ENCODE results near the gene DNAJC15. TPM values are rescaled to one million over a fixed set of nuclear protein-coding genes. Genes with fewer than 3 reads are reported as not detected.

The DNAJC15 gene
- total RNA-seq, 1 donor from 2014 or later: 5.3 TPM

DNA sequence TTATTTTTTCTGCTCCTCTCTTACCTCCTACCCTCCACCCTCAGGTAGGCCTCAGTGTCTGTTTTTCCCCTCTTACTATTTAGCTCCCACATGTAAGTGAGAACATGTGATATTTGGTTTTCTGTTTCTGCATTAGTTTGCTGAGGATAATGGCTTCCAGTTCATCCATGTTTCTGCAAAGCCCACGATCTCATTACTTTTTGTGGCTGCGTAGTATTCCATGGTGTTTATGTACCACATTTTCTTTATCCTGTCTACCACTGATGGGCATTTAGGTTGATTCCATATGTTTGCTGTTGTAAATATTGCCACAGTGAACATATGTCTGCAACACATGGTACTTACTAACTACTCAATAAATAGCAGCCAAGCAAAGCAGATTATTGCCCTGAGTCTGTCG, 56.8 kb downstream of the DNAJC15 start:
- no peak for DNase-seq (ENCODE audit: extremely low read depth, low read depth, low spot score)

DNA sequence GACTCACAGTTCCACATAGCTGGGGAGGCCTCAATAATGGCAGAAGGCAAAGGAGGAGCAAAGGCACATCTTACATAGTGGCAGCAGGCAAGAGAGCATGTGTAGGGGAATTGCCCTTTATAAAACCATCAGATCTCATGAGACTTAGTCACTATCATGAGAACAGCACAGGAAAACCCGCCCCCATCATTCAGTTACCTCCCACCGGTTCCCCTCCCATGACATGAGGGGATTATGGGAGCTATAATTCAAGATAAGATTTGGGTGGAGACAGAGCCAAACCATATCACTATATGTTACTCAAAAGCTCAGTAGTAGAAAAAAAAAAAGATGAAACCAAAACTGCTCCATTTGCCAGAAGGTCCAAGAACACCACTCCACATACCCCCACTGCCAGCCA, 58.5 kb downstream of the DNAJC15 start:
- no peak for DNase-seq (ENCODE audit: extremely low read depth, low read depth, low spot score)

DNA sequence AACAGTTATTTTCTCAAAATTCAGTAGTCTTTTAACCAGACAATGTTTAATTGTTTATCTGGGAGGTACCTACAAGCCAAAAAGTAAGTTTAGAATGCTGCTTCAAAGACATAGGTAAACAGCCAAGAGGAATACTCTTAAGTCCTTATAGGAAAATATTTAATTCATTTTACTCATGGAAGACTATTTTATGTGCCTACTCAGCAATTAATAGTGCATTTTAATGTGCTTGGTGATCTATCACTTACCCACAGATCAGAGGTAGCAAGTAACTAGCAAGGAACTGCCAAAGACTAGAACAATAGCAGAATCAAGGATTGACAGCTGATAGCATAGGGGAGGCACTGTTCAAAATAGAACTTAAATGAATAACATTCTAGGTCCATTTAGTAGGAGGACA, 60.4 kb downstream of the DNAJC15 start:
- no peak for DNase-seq (ENCODE audit: extremely low read depth, low read depth, low spot score)

DNA sequence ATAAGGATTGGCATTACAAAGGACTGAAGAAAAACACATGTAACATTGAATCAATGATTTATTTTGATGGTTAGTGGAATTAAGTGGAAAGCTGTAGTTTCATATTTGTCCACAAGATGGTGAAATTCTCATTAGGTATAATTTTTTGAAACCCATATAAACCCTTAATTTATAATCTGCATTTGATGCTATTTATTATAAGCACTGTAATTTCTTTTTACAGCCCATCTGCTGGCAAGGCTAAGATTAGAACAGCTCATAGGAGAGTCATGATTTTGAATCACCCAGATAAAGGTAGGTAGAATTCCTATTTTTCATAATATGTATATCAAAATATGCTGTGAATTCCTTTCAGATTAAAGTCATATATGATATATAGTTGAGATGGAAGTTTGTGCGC, 62.2 kb downstream of the DNAJC15 start:
- no peak for DNase-seq (ENCODE audit: extremely low read depth, low read depth, low spot score)

DNA sequence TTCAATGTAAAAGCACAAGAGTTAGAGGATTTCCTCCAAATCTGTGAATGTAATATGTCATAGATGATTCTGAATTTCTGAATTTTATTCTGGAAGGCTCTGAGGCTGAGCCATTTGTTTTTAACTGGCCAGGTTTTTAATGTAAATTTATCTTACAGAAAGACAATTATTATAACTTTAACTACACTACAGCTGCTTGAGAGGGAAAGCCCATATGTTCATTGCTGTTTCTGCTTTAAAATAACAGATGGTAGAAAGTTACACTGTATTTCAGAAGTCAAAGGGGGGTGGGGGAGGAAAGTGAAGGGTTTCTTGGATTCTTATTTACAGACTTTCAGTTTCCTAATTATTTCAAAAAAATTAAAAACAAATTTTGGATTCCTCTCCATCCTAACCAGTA, 62.8 kb downstream of the DNAJC15 start:
- no peak for DNase-seq (ENCODE audit: extremely low read depth, low read depth, low spot score)

DNA sequence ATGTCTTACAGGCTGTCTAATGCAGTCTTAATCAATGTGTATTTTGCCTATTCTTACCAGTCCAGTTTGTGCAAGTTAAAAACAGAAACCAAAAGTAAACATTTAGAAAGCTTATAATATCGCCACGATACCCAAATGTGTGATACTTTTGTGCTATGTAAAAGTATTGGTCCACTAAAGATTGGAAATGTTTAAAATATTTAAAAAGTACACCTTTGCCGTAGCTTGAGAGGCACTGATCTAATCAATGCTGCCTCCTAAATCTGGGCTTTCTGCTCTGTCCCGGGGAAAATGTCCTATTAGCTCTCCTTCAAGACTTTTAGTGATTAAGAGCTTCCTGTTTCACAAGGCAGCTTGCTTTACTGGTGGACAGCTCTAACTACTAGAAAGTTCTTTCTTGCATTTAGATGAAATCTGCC, 64.7 kb downstream of the DNAJC15 start:
- DNase-seq (ENCODE audit: extremely low read depth, low read depth, low spot score): no peak

DNA sequence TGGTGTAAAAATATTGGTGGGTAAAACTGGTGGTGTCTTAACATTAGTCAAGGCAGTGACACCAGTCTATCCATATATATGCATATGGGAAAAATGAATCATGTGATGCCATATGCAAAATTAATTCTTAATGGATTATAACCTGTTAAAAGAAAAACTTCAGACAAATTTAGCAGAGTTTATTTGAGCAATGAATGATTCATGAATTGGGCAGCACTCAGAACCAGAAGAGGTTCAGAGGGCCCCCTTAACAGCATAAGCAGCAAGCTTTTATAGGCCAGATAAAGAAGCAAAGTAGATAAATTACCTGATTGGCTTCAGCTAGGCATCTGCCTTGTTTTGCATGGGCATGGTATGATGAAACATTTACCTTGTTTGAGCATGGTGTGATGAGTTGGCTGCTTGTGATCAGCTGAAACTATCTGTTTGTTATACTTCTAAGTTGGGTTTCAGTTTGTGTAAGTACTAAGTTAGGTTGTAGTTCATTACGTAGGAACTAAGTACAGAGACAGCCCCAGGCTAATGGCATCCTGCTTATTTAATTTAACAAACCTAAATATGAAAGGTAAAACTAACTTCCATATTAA, 66.6 kb downstream of the DNAJC15 start:
- no peak for DNase-seq (ENCODE audit: extremely low read depth, low read depth, low spot score)

DNA sequence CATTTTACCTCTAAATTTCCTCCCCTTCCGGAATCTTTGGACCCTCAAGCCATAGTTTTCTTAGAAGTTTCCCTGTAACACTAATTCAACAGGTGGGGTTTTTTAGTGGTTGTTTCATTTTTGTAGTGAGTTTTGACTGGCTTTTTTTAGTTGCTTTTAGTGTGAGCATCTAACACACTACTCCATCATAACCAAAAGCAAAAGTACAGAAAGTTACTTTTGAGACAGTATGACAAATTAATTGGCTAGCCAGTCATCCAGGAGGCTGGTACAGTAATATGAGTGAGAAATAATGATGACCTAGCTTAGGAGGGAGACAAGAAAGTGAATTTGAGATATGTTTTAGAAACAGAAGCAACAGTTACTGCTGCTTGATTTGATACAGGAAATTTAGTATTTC, 71.5 kb downstream of the DNAJC15 start:
- DNase-seq (ENCODE audit: extremely low read depth, low read depth, low spot score): no peak

DNA sequence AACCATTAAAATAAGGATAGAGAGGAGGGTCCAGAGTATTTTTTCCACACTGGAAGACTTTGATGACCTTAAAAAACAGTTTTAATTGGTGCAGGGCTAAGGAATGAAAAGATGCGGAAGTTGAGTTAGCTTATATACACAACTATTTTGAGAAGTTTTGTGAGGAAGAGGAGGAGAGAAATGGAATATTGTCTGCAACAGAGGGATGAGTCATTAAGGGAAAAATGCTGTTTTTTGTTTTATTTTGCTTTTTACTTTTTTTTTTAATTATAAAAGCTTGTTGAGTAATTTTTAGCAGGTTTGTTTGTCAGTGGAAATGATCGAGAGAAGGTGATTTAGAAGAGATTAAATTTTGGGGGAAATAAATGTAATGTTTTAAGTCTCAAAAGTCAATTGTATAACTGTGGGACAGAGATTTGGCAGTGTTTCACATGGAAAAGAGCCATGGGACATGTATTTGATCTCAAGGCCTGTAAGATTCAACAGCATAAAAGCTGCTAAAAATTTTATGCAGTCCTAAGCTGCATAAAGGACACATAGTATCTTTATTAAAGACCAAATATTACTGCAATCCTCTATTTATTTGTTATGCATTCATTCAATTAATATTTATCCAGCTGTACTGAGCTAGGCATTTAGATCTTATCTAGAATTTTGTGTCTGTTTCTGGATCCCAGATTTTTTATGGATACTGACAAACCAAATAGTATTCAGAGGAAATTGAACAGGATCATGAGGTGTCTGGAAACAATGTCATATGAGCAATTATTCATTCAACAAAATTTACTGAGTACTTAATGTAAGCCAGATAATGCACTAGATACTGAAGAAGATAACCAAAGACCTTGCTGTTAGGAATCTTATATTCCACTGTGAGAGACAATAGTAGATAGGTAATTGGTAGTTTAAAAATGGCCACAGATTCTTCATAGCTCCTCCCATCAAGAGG, 72.7 kb downstream of the DNAJC15 start:
- no peak for DNase-seq (ENCODE audit: extremely low read depth, low read depth, low spot score)

DNA sequence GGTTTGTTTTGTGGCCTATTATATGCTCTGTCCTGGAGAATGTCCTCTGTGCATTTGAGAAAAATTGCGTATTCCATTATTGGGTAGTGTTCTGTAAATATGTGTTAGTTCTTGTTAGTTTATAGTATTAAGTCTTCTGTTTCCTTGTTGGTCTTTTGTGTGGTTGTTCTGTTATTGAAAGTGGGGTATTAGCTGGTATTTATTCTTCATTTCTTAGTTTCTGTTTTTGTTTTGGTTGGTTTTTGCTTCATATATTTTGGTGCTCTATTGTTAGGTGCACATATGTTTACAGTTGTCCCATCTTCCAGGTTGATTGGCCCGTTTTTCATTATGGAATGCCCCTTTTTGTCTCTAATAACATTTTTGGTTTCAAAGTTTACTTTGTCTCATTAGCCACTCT, 77.3 kb downstream of the DNAJC15 start:
- no peak for DNase-seq (ENCODE audit: extremely low read depth, low read depth, low spot score)

DNA sequence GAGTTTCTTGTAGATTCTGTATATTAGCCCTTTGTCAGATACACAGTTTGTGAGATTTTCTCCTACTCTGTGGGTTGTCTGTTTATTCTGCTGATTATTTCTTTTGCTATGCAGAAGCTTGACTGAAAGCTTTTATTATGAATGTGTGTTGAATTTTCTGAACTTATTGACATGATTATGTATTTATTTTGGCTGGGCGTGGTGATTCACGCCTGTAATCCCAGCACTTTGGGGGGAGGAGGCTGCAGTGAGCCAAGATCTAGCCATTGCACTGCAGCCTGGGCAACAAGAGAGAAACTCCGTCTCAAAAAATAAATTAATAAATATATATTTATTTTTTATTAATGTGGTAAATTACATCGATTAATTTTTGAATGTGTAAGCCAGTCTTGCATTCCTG, 78.9 kb downstream of the DNAJC15 start:
- DNase-seq (ENCODE audit: extremely low read depth, low read depth, low spot score): no peak

DNA sequence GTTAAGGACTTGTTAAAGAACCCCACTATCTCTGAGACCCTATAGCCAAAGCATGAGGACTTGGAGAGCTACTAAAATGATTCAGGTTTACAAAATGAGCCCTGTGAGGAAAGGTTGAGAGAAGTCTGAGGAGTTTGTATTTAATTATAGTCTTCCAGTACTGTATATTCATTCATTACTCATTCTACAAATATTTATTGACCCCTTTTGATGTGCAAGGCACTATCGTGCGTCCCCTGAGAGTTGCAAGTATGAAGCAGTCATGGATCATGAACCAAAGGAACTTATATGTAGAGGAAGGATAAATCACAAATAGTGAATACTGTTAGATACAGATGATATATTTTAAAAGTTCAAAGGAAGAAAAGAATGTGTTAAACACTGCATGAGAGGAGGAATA, 84.4 kb downstream of the DNAJC15 start:
- DNase-seq (ENCODE audit: extremely low read depth, low read depth, low spot score): no peak

DNA sequence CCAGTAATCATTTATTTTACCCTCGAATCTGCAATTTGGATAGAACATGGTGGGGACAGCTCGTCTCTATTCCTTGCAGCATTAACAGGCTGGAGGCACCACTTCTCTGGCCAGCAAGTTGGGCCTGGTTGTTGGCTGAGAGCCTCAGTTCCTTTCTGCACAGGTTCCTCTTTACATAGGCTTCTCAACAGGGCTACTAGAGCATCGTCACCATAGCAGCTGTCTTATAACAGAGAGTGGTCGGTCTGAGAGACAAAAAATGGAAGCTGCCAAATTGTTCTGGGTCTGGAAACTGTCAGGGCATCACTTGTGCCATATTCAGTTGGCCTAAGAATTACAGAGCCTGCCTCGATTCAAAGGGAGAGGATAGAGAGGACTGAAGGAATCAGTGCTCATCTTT, 86.7 kb downstream of the DNAJC15 start:
- no peak for DNase-seq (ENCODE audit: extremely low read depth, low read depth, low spot score)

DNA sequence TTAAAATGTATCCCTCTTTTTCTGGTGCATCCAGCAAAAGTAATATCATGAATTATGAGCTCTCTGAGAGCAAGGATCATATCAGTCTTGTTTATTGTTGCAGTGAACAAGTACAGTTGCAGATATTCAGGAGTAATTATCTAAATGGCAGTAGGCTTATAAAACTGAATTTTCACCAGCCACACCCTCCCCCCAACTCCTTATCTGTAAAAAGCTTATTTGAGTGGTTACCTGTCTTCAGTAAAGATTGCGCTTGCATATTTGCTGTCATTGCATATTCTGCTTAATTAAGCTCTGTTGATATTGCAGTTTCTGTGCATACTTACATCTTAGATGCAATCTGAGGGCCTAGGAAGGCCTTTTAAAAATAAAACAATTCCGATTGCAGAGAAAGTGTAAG, 87.3 kb downstream of the DNAJC15 start:
- no peak for DNase-seq (ENCODE audit: extremely low read depth, low read depth, low spot score)

DNA sequence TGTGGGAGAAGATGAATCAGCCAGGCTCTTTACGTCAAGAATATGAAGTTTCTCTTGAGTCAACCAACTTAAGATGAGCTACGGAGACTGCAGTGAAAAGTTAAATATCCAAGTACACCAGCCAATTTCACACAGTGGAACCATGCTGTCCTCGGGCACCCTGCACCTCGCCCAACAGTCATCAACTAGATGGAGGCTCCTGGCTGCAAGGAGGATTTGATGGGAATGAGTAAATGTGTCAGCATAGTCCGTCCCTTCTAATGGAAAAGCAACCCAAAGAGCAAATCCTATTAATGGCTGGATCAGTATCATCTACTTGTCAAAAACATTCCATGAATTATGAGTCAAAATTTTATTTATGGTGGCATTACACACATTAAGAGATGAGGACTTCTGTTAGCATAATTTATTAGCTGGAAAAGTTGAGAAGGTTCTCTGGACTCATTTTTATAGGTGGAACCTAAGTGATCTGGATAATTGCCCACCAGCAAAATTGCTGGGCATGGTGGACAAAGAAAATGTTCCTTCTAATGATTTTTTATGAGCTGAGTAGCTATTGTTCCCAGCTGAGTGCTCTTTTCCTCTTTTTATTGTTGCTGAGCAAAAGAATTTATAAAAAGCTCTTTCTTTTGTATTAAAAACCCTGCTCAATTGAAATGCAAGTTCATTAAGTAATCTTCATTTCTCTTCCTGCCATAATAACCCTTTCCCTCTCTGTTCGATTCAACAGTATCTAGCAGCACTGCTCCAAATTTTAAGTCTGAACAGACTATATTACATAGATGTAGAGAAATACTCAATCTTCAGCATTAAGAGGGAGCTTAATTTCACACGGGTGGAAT, 88.4 kb downstream of the DNAJC15 start:
- no peak for DNase-seq (ENCODE audit: extremely low read depth, low read depth, low spot score)

DNA sequence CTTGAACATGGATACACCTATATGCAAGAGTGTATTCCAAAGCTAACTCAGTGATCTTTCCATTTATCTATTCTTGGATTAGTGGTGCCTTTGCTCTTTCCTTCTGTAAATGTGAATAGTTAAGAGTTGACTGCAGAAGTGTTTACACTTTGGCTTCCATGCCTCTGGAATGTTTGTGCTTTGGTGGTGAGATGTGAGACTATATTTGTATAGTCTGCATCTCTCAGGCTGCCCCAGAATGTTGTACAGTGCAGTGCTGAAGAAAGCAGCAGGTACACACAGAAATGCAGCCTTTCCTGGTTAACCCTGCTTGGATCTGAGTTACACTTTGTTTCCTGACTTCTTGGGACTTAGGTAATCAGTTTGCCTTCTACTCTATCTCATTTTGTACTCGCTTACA, 90.2 kb downstream of the DNAJC15 start:
- DNase-seq (ENCODE audit: extremely low read depth, low read depth, low spot score): no peak

DNA sequence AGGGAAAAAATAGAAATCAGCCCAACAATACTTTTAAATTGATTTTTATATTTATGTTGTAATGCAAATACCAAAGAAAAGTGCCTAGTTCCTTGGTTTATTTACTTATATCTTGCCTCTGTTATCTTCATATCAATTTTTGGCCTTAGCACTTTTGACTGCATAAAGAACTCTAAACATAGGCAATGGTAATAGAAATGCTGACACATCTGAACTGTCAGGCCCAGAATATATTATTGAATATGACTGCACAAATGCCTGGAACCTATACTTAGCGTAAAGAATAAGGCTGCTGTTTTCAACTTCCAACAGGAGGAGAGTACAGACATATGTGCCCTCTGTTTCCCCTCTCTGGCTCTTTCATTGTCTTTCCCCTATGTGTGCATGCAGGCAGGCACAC, 91.1 kb downstream of the DNAJC15 start:
- no peak for DNase-seq (ENCODE audit: extremely low read depth, low read depth, low spot score)

DNA sequence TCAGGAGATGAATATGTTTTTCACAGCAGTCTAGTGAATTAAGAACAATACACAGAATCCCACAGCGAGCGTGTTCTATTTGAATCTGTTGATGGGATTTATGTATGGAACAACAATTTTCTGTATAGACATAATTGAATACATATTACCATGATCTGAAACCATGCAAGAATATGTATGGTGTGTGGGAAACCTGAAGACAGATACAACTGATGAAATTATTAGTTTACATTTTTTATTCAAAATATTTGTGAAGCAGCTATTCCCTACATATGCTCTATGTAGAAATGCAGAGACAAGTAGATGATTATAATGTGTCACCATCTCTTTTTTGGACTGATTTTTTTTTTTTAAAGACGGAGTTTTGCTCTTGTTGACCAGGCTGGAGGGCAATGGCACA, 91.8 kb downstream of the DNAJC15 start:
- DNase-seq (ENCODE audit: extremely low read depth, low read depth, low spot score): no peak

DNA sequence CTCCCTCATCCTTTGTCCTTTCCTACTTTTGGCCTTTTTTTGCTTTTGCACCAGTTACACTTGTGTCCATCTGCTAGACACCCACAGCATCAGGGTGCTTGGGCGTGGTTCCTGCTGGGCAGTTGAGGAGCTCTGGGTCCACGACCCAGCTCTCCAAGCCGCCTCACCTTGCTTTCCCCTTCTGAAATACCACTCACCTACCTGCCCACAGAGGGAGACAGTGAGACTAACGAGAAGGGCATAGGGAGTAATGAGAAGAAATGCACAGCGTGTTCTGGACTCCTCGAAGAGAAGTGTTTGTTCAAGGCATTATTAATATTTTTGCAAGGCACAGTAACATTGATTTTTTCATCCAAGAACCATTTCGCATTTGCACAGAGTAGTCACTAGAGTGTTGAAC, 92.9 kb downstream of the DNAJC15 start:
- no peak for DNase-seq (ENCODE audit: extremely low read depth, low read depth, low spot score)

DNA sequence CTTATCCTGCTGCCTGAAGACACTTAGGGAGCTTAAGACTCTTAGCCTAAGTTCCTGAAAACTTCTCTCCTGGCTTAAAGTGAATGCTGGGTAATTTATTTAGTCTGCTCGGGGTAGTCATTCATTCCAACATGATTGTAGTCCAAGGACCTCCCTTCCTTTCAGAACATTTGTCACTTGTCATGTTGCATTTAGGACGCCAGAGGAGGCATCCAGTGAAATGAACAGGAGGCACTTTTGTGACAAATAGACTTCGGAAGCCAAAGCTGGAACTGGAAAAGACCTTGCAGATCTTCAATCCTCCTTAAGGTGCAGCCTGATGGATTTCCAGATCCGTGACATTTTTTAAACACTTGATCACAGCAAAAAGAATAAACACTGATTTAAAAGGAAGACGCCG, 95.1 kb downstream of the DNAJC15 start:
- no peak for DNase-seq (ENCODE audit: extremely low read depth, low read depth, low spot score)

DNA sequence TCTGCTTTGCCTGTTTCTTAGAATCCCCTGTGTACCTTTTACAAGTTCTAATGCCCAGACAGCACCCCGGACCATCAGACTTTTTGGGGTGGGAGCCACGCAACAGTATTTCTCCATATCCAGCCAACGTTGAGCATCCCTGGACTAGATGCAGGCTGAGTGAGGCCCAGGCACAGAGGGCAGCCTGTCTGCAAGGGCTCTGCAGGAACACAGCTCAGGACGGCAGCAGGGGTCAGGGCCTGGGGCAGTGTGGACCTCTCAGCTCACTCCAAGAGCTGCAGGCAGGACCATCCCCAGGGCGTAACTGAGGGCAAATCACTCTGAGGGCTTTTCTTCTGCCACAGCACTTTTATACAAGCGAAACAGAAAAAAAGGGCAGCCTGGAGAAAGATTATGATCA, 95.8 kb downstream of the DNAJC15 start:
- DNase-seq (ENCODE audit: extremely low read depth, low read depth, low spot score): no peak

DNA sequence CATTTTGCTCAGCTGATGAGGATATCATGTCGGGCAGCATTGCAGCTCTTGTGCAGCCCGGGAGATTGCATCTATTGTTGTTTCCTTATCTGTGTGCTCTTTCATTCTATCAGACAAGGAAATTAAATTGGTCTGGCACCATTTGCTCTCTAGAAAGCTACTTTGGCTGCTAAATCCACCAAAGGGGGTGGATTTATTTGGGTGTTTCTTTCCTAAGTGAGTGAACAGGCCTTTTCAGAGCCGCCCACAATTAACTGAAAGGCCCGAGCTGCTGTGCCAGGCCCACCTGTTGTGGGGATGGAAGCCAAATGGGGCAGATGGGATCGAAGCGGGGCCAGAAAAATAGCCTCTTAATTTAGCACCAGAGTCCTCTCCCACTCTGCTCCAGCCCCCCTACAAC, 99.4 kb downstream of the DNAJC15 start:
- DNase-seq (ENCODE audit: extremely low read depth, low read depth, low spot score): no peak

Measured in glomerular endothelial cell (primary cell).